HG03045 (cell line): ENCODE measurements around the gene SREBF2.
A peak's percentile ranks its signal among the peaks of the same experiment; 100 is the strongest.
"Not testable (repeated sequence)": the region's sequence is repeated elsewhere in the genome, so short reads cannot be mapped to it uniquely, and the experiment has no call there.

Experiments used
- ATAC-seq: cut with Tn5 transposase; IDR thresholded peaks from one replicate; pipeline ENCODE4 v1.9.1; 2021; ENCODE audit warnings: mild to moderate bottlenecking, moderate library complexity; ENCODE audit not compliant: unreplicated experiment

SREBF2 gene

GRCh38 chr22:41939981-41940831 lies 107.3 kb downstream of the SREBF2 start:
- peak; percentile 53 for ATAC-seq

GRCh38 chr22:41940832-41941765 lies 108.2 kb downstream of the SREBF2 start:
- ATAC-seq = peak; percentile 37

- no peak for ATAC-seq
Measured at GRCh38 chr22:41943661-41944209, 110.8 kb downstream of the SREBF2 start.

GRCh38 chr22:41946629-41947423 lies 113.9 kb downstream of the SREBF2 start, which contains the start of gene CENPM:
TSS of gene CENPM (minus strand) at chr22:41947152. CDS start at chr22:41947076, 76 bp downstream.
- peak; percentile 81 for ATAC-seq

GRCh38 chr22:41947424-41948080 lies 114.6 kb downstream of the SREBF2 start:
- no peak for ATAC-seq

- ATAC-seq = no peak
Measured at GRCh38 chr22:41948142-41948541, 115.2 kb downstream of the SREBF2 start.

GRCh38 chr22:41948928-41949296 lies 116.0 kb downstream of the SREBF2 start:
- not testable (repeated sequence) for ATAC-seq

GRCh38 chr22:41949297-41949965 lies 116.5 kb downstream of the SREBF2 start:
- no peak for ATAC-seq

GRCh38 chr22:41951898-41952474 lies 119.1 kb downstream of the SREBF2 start, which contains the start of gene SMIM45:
TSS of gene SMIM45 (plus strand) at chr22:41952150.
- no peak for ATAC-seq

GRCh38 chr22:41952713-41953112 lies 119.8 kb downstream of the SREBF2 start:
- ATAC-seq = no peak
